GM06990 (cell line): ENCODE measurements around the gene ALDH1L1.

ENCODE experiments used
- DNase-seq: peaks from one replicate; pipeline ENCODE4 v3.0.0-alpha.2; 2011; ENCODE audit not compliant: insufficient read length; ENCODE audit errors: extremely low read depth
- H3K27me3 ChIP-seq: replicated peaks from 2 replicates; pipeline ENCODE4 v1.6.0; 2011; ENCODE audit warnings: low read length; ENCODE audit not compliant: control insufficient read depth, insufficient read depth
- H3K36me3 ChIP-seq: 2 replicates; pipeline ENCODE4 v1.5.1; 2011; ENCODE audit warnings: low read length; ENCODE audit not compliant: control insufficient read depth, insufficient read depth
- H3K4me3 ChIP-seq: replicated peaks from 2 replicates; pipeline ENCODE4 v1.5.1; 2011; ENCODE audit warnings: low read depth, mild to moderate bottlenecking, control low read depth, low read length
- TF ChIP-seq, protein P1 (sequence below): IDR thresholded peaks from 2 replicates; pipeline ENCODE4 v1.5.1; 2011; ENCODE audit warnings: low read length, control low read depth, mild to moderate bottlenecking, inconsistent platforms; ENCODE audit not compliant: insufficient read depth, poor library complexity, severe bottlenecking

The ALDH1L1 gene

DNA sequence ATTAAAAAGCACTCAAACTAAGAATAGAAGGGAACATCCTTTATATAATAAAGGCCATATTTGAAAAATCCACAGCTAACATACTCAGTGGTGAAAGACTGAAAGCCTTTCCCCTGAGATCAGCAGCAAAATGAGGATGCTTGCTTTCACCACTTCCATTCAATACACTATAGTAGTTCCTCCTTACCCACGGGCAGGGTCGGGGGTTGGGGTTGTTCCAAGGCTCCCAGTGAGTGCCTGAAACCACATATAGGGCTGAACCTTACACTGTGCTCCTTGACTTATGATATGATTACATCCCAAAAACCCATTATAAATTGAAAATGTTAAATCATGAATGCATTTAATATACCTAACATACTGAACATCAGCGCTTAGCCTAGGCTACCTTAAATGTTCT lies 37.7 kb downstream of the ALDH1L1 start:
- Histone ChIP-seq H3K4me3 (no peak overlapping the region), H3K27me3 (no peaks in the 10 kb centered on the region), H3K36me3 (no peaks in the 10 kb centered on the region)
- DNase-seq = no peak
- TF ChIP-seq, protein P1, sequence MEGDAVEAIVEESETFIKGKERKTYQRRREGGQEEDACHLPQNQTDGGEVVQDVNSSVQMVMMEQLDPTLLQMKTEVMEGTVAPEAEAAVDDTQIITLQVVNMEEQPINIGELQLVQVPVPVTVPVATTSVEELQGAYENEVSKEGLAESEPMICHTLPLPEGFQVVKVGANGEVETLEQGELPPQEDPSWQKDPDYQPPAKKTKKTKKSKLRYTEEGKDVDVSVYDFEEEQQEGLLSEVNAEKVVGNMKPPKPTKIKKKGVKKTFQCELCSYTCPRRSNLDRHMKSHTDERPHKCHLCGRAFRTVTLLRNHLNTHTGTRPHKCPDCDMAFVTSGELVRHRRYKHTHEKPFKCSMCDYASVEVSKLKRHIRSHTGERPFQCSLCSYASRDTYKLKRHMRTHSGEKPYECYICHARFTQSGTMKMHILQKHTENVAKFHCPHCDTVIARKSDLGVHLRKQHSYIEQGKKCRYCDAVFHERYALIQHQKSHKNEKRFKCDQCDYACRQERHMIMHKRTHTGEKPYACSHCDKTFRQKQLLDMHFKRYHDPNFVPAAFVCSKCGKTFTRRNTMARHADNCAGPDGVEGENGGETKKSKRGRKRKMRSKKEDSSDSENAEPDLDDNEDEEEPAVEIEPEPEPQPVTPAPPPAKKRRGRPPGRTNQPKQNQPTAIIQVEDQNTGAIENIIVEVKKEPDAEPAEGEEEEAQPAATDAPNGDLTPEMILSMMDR = no peak

DNA sequence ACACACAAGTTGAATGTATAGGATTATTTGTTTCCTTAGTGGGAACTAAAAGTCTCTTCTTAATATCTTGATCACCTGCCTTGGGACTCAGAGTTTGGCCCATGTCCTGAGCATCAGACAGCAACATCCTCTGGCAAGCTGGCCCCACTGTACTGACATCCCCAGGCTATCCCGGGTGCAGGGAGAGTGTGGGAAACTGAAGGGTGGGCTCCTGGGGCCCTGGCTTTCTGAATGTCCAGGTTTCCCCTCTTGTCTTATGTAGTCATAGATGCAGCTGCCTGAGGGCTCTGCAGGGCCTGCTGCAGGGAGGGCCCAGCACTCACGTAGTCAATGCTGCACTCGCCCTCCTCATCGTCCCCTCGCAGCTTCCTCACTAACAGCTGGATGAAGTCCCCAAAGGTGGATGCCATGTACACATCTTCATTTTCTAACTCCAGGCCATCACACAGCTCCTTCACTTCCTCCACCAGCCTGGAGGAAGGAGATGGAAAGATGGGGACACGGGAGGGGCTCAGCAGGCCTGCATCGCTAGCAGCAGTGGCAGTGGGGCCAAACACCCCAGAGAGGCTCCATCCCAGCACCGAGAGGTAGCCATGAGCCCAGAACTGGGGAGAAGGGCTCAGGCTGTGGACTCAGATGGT lies 42.8 kb downstream of the ALDH1L1 start:
- Histone ChIP-seq H3K27me3 (no peaks in the 10 kb centered on the region; the same call in 1 of the 2 replicates), H3K36me3 (no peaks in the 10 kb centered on the region), H3K4me3 (no peak overlapping the region)
- no peak for DNase-seq
- TF ChIP-seq, protein P1 = no peak

DNA sequence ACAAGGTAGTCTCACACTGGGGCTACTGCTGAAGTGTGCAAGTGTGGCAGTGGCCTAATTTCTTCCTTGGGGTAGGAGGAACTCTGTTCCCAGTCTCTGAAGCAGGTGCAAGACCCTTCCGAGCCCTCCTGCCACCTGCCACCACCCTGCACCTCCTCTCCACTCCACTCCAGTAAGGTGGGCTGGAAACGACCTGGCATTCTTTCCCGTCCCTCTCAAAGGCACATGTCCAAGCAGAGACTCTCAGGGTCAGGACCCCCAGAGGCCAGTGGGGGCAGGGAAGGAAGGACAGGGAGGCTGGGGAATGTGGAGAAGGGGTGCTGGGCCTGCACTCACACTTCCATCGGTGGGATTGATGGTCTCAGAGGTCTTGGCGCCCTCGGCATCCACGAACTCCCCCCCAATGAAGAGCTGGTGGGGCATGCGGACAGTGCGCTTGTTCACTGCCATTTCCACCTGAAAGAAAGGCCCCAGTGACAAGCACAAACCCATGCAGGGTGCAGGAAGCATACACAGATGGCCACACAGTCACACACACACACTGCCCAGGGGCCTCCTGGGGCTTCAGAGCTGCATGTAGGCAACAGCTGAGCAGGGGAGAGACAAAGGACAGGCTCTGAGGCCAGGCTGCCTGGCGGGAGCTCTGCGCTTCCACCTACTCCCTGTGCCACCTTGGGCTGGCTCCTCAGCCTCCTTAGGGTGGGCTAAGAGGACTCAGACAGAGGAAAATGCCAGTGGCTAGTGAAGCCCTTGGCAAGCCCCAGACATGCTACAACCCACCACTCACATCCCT lies 43.8 kb downstream of the ALDH1L1 start:
- TF ChIP-seq, protein P1 = no peak
- DNase-seq = no peak
- H3K4me3 ChIP-seq = no peak overlapping the region
- no peaks in the 10 kb centered on the region; the same call in 1 of the 2 replicates for H3K27me3 ChIP-seq
- no peaks in the 10 kb centered on the region for H3K36me3 ChIP-seq

DNA sequence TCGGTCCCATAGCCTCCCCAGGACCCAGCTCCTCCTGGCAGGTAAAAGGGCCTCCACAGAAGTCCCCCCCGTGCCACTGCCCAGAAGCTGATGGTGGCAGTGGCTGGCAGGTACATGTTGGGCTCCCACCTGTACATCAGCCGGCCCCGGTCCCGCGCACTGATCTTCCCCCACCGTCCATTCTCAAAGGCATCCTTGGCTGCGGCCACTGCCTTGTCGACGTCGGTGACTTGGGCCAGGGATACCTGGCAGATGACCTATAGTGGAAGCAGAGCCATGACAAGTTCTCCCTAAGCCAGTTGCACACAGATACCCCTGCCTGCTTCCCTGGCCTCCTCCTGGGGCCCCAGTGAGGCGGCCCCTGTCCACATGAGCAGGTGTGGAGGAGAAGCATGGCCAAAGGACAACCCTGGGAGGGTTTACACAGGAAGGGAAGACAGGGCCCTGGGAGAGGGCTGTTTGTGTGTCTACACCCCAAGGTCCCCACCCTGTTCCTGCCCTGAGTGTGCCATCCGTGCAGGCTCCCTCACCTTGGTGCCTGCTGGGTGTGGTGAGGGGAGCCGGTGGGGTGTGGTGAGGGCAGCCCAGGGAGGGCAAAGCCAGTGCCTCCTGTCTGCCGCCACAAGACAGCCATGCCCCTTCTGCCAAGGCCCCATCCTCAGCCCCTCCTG lies 44.8 kb downstream of the ALDH1L1 start:
- no peak for DNase-seq
- Histone ChIP-seq H3K36me3 (no peaks in the 10 kb centered on the region), H3K4me3 (no peak overlapping the region), H3K27me3 (no peaks in the 10 kb centered on the region; the same call in 1 of the 2 replicates)
- TF ChIP-seq, protein P1 = no peak

GRCh38 chr3:126135071-126135405 lies 45.3 kb downstream of the ALDH1L1 start:
- Histone ChIP-seq H3K27me3 (no peaks in the 10 kb centered on the region; the same call in 1 of the 2 replicates), H3K36me3 (no peaks in the 10 kb centered on the region), H3K4me3 (no peak overlapping the region)
- TF ChIP-seq, protein P1 = no peak
- no peak for DNase-seq
